DMS53 (cell line): ENCODE data around the gene KRTAP10-11.
A peak's percentile ranks its signal among the peaks of the same experiment; 100 is the strongest.
"Not testable (repeated sequence)": the region's sequence is repeated elsewhere in the genome, so short reads cannot be mapped to it uniquely, and the experiment has no call there.

Experiments used
- DNase-seq: peaks from one replicate; lab custom pipeline; 2025; lab: John Stamatoyannopoulos, UW

The KRTAP10-11 gene

DNA sequence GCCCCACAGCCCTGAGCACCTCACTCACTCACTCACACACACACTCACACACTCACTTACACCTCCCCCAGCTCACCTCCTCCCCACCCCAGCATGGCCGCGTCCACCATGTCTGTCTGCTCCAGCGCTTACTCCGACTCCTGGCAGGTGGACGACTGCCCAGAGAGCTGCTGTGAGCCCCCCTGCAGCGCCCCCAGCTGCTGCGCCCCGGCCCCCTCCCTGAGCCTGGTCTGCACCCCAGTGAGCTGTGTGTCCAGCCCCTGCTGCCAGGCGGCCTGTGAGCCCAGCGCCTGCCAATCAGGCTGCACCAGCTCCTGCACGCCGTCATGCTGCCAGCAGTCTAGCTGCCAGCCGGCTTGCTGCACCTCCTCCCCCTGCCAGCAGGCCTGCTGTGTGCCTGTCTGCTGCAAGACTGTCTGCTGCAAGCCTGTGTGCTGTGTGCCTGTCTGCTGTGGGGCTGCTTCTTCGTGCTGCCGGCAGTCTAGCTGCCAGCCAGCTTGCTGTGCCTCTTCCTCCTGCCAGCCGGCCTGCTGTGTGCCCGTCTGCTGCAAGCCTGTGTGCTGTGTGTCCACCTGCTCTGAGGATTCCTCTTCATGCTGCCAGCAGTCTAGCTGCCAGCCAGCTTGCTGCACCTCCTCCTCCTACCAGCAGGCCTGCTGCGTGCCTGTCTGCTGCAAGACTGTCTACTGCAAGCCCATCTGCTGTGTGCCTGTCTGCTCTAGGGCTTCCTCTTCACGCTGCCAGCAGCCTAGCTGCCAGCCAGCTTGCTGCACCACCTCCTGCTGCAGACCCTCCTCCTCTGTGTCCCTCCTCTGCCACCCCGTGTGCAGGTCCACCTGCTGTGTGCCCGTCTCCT is at the start of gene KRTAP10-11:
Gene KRTAP10-11, plus strand, starts transcription at position 49 of the 856 bp plus-strand sequence. Its CDS starts 45 bp downstream, at position 94.
- not testable (repeated sequence) for DNase-seq

DNA sequence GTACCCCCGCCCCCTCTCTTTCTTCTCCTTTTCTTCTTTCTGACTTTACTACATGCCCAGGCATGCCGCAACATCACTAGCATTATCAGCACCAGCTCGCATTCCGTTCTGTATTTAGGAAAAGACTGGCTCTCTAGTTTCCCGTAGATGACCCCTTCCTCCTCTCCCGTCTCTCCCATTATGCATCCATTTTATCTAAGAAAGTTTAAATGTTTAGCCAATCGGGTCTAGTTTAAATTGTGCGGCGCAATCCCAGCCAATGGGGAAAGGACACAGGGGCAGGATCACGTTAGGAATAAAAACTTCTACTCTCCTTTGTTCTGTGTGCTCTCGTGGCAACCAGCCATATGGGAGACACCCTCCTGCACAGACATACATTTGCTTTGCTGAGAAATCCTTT is 48.2 kb upstream of the KRTAP10-11 start:
- no peak for DNase-seq

GRCh38 chr21:44599264-44600029 is 46.8 kb upstream of the KRTAP10-11 start:
- no peak for DNase-seq

DNA sequence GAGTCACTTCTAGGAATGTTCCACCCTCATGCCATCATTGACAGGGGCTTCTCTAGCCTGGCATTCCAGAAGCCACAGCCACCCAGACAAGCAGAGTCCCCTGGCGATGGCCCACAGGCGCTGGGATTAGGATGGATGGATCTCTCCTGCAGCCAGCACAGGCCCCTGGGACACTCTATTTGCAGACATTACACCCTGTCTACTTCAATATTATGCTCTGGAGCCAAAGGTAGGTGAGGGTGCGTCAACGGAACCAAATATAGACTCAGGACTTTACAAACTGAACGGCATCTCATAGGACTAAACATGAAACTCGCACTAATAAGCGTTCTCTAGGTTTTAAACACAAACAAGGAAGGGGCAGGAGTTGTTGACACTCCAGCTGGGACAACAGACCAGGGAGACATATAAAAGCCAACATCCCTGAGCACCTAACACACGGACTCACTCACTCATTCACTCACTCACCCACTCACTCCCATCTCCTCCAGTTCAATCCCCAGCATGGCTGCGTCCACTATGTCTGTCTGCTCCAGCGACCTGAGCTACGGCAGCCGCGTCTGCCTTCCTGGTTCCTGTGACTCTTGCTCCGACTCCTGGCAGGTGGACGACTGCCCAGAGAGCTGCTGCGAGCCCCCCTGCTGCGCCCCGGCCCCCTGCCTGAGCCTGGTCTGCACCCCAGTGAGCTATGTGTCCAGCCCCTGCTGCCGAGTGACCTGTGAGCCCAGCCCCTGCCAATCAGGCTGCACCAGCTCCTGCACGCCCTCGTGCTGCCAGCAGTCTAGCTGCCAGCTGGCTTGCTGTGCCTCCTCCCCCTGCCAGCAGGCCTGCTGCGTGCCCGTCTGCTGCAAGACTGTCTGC is 45.9 kb upstream of the KRTAP10-11 start, which contains the start of gene KRTAP10-7:
Gene KRTAP10-7, plus strand, starts transcription at position 480 of the 861 bp plus-strand sequence. Its CDS starts 25 bp downstream, at position 505.
- peak; percentile 21 for DNase-seq

- peak; percentile 44 for DNase-seq
Observed at GRCh38 chr21:44601091-44601490, 45.1 kb upstream of the KRTAP10-11 start.

DNA sequence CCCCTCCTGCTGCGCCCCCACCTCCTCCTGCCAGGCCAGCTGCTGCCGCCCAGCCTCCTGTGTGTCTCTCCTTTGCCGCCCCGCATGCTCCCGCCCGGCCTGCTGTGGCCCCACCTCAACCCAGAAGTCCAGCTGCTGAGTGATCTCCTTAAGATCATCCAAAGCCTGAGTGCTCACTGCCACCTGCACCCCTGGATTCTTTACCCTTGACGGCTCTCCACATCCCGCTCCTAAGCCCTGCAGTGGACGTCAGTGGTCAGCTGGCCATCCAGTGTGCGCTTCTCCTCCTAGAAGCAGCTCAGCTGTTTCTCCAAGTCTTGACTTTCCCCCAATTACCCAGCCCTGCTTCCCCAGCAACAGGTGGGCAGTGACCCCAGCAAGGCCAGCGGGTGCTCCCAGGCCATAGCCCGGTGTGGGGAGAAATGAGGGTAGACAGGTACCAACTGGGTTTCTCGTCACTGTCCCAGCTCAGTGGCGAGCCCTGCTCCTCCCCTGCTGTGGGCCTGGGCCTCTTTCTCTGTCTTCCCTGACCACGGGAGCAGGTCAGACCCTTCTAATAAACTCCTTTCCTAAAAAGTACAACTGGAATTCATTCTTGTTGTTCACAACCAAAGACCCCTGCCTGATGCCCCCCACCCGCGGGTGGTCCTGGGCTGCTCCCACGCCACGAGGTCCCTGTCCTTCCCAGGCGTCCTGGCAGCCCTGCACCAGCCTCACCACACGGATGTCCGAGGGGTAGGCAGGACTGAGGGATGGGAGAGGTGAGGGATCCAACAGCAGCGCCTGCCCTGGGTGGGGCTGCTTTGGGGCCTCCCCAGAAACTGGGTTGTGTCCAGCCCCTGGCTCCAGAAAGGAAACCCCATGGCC is 44.4 kb upstream of the KRTAP10-11 start:
- no peak for DNase-seq

GRCh38 chr21:44602463-44602850 is 43.8 kb upstream of the KRTAP10-11 start:
- DNase-seq: no peak

- DNase-seq: no peak
Observed at GRCh38 chr21:44603109-44603875, 42.9 kb upstream of the KRTAP10-11 start.

GRCh38 chr21:44603911-44604310 is 42.3 kb upstream of the KRTAP10-11 start:
- DNase-seq: no peak

- no peak for DNase-seq
Observed at GRCh38 chr21:44606495-44606894, 39.7 kb upstream of the KRTAP10-11 start.

DNA sequence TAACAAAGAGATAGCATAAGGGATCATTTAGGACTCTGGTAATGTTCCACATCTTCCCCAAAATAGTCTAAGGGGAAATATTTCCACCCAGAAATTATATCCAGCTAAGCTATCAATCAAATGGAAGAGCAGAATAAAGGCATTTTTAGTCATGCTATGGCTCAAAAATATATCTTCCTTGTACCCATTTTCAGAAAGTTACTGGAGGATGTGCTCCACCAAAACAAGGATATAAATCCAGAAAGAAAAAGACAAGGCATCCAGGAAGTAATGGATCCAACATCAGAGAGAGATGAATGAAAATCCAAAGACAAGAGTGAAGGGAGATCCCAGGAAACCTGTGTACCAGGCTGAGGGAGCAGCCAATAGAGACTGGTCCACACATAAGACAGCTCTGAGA is 37.0 kb upstream of the KRTAP10-11 start:
- DNase-seq: no peak

GRCh38 chr21:44610157-44610843 is 35.9 kb upstream of the KRTAP10-11 start:
- not testable (repeated sequence) for DNase-seq

GRCh38 chr21:44611551-44611950 is 34.7 kb upstream of the KRTAP10-11 start:
- no peak for DNase-seq

DNA sequence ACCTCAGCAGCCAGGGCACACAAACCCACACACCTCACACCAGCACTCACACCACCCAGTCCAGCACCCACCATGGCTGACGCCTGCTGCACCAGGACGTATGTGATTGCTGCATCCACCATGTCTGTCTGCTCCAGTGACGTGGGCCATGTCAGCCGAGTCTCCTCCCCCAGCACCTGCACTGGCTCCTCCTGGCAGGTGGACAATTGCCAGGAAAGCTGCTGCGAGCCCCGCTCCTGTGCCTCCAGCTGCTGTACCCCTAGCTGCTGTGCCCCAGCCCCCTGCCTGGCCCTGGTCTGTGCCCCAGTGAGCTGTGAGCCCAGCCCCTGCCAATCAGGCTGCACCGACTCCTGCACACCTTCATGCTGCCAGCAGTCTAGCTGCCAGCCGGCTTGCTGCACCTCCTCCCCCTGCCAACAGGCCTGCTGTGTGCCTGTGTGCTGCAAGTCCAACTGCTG is 34.2 kb upstream of the KRTAP10-11 start, which contains the start of gene KRTAP10-8:
Gene KRTAP10-8, plus strand, starts transcription at position 51 of the 458 bp plus-strand sequence. Its CDS starts 22 bp downstream, at position 73.
- no peak for DNase-seq

- DNase-seq: no peak
Observed at GRCh38 chr21:44612669-44613229, 33.5 kb upstream of the KRTAP10-11 start.

DNA sequence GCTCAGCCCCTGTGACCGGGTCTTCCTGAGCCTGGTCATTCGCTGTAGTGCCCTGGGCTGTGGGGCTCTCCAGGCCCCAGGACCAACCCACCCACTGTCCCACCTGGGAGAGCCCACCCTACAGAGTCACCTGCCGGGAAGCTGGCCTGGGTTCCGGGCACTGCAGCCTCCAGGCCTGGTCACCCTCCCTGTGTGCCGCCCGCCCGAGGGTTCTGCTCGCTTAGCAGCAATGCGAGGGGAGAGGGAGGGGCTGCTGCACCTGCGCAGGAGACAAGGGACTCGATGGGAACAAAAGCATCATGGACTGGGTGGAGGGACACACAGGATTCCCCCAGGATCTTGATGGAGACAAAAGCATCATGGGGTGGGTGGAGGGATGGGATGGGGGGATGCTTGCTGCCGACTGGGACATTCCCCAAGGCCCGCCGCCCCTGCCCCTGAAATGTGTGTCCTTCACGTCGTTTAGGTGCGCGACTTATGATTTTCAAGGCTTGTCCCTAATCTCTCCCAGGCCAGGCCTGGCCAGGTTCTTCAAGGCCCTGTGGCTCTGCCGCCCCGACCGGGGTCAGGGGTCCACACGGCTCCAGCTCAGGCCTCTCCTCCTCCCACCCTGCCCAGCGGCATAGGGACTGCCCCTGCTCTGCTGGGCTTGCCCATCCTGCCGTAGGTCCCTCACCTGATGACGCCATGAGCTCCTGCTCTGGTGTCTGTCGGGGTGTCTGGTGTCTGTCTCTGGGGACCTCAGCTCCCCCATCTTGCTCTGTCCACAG is 32.6 kb upstream of the KRTAP10-11 start:
- DNase-seq: no peak

- no peak for DNase-seq
Observed at GRCh38 chr21:44614161-44614631, 32.0 kb upstream of the KRTAP10-11 start.

- no peak for DNase-seq
Observed at GRCh38 chr21:44614961-44615391, 31.2 kb upstream of the KRTAP10-11 start.
